Keratinocyte (primary cell): ENCODE data around the gene ATP2B2. TPM values are rescaled to one million over a fixed set of nuclear protein-coding genes. Genes with fewer than 3 reads are reported as not detected.

Source experiments
- DNase-seq: peaks from one replicate; pipeline ENCODE4 v3.0.0-alpha.2; 2011; ENCODE audit warnings: low read depth, missing footprints, low spot score
- FAIRE-seq: peaks from 2 replicates; lab custom pipeline; 2011; peaks lifted over from hg19 to GRCh38; lab: Jason Lieb, UNC
- H2AFZ ChIP-seq: 2 replicates; pipeline ENCODE4 v1.6.0; 2012; ENCODE audit warnings: low read length, control low read depth, inconsistent platforms; ENCODE audit not compliant: control insufficient read depth
- H3K27ac ChIP-seq: 2 replicates; pipeline ENCODE4 v1.5.1; 2011; ENCODE audit warnings: low read length; ENCODE audit not compliant: control insufficient read depth, insufficient read depth
- H3K27me3 ChIP-seq: 3 replicates; pipeline ENCODE4 v1.6.0; 2011; ENCODE audit warnings: low read length; ENCODE audit not compliant: control insufficient read depth, insufficient read depth; ENCODE audit errors: extremely low read depth
- H3K36me3 ChIP-seq, 2 experiments: 2 replicates in 1 of 2; 3 replicates in 1 of 2; pipeline ENCODE4 v1.5.1; 2011; ENCODE audit warnings: low read length in 2 of 2, mild to moderate bottlenecking in 1 of 2; ENCODE audit not compliant: control insufficient read depth in 2 of 2, insufficient read depth in 2 of 2; ENCODE audit errors: extremely low read depth in 1 of 2
- H3K4me1 ChIP-seq: 3 replicates; pipeline ENCODE4 v1.5.1; 2011; ENCODE audit warnings: low read length; ENCODE audit not compliant: control insufficient read depth, insufficient read depth; ENCODE audit errors: extremely low read depth
- H3K4me2 ChIP-seq: 3 replicates; pipeline ENCODE4 v1.6.0; 2011; ENCODE audit warnings: low read depth, low read length; ENCODE audit not compliant: control insufficient read depth, insufficient read depth; ENCODE audit errors: extremely low read depth
- H3K4me3 ChIP-seq, 3 experiments: fragments of 200-600 bp in 1 of 3; sonication (generic) in 1 of 3; 2 replicates in 2 of 3; 3 replicates in 1 of 3; pipeline ENCODE4 v1.5.1; 2011 to 2016; ENCODE audit warnings: low read length in 3 of 3, mild to moderate bottlenecking in 3 of 3, control low read depth in 2 of 3, inconsistent platforms in 1 of 3, low read depth in 1 of 3, mixed read lengths in 1 of 3, mixed run types in 1 of 3, moderate library complexity in 1 of 3; ENCODE audit not compliant: control insufficient read depth in 2 of 3, insufficient read depth in 2 of 3; ENCODE audit errors: extremely low read depth in 1 of 3
- H3K79me2 ChIP-seq: 2 replicates; pipeline ENCODE4 v1.6.0; 2012; ENCODE audit warnings: low read length; ENCODE audit not compliant: control insufficient read depth, insufficient read depth
- H3K9ac ChIP-seq: 3 replicates; pipeline ENCODE4 v1.6.0; 2011; ENCODE audit warnings: low read length; ENCODE audit not compliant: control insufficient read depth, insufficient read depth; ENCODE audit errors: extremely low read depth
- H3K9me1 ChIP-seq: 3 replicates; pipeline ENCODE4 v1.6.0; 2011; ENCODE audit warnings: low read length; ENCODE audit not compliant: control insufficient read depth, insufficient read depth; ENCODE audit errors: extremely low read depth
- H3K9me3 ChIP-seq: 2 replicates; pipeline ENCODE4 v1.5.1; 2012; ENCODE audit warnings: low read depth, low read length; ENCODE audit not compliant: control insufficient read depth
- H4K20me1 ChIP-seq: 3 replicates; pipeline ENCODE4 v1.6.0; 2011; ENCODE audit warnings: low read length; ENCODE audit not compliant: control insufficient read depth, insufficient read depth; ENCODE audit errors: extremely low read depth
- EZH2 ChIP-seq: IDR thresholded peaks from one replicate; pipeline ENCODE4 v1.6.1; 2012; ENCODE audit warnings: inconsistent platforms, mild to moderate bottlenecking, low read length, moderate library complexity
- dilution Hi-C: fragments of 300-500 bp; cut with MboI; formaldehyde crosslinking; loops from one replicate; pipeline ENCODE4 v1.7.0; 2020; ENCODE audit warnings: low sequenced_read_pairs; ENCODE audit not compliant: extremely low pct_ligation_motif_present
- polyA plus RNA-seq, 5 experiments: library from polyadenylated mRNA; depleted of rRNA in 3 of 5; stranded (reverse) in 3 of 5; stranded (forward) in 1 of 5; unstranded in 1 of 5; fragments of >200 nt; gene quantifications; 1 replicate in 1 of 5; 2 replicates in 3 of 5; 3 replicates in 1 of 5; pipeline versions ENCODE4 v1.2.1 to v1.2.3, GENCODE V29; 2011 to 2012; ENCODE audit warnings: missing spikeins in 2 of 5, low read depth in 1 of 5, low replicate concordance in 1 of 5
- TF ChIP-seq, protein P1 (sequence below), 3 experiments: IDR thresholded peaks in 1 of 3; conservative IDR thresholded peaks in 1 of 3; optimal IDR thresholded peaks in 1 of 3; 2 replicates in 2 of 3; 3 replicates in 1 of 3; pipeline versions ENCODE3 to v1.5.1; 2011; ENCODE audit warnings: low read length in 3 of 3, mild to moderate bottlenecking in 3 of 3, moderate library complexity in 2 of 3, control low read depth in 1 of 3, inconsistent platforms in 1 of 3; ENCODE audit not compliant: insufficient read depth in 2 of 3; ENCODE audit errors: extremely low read depth in 1 of 3

ATP2B2 gene
- polyA plus RNA-seq, 1 donor (not counting 4 experiments of a cell fraction or from before 2014, with no cell fraction given), result not detected

DNA sequence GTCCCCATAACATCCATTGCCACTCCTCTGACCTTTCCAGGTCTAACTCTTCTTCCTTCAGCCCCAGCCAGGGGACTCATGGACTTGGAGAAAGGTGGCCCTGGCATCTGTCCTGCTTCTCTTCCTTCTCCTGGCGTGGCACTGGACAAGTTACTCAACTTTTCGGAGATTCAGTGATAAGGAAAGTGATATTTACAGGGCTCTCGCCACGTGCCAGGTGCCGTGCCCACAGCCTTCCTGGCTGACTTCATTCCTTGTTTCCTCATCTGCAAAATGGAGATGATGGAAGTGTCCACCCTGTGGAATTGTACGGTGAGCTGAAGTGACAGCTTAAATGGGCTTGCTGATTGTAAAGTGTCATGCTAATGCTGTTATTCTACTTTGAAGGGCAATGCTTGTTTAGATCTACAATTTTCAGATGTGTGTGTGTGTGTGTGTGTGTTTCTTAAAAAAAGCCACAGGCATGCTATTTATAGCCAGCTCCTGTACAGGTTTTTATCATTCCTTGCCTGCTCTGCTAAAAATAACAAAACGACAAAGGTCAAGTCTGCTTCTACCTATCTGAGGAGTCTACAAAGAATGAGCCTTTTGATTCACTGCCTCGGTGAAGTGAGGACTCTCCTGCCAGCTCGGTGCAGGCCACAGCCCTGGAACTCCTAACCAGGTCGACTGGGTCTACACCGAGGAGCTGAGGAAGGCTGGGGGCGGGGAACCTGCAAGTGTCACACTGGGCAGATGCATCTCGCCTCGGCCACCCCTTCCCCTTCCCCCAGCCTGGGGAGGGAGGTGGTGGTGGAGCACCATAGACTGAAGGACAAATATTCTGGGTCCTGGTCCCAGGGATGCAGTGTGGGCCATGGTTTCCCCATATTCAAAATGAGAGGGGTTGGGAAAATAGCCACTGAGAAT lies 11.4 kb upstream of the ATP2B2 start:
- Histone ChIP-seq H2AFZ (no peak overlapping the region), H3K9ac (no peak overlapping the region), H3K4me2 (no peak overlapping the region), H3K4me1 (peaks cover 6% of the 10 kb centered on the region), H3K36me3 (no peaks in the 10 kb centered on the region), H3K9me3 (no peaks in the 10 kb centered on the region), H3K79me2 (no peaks in the 10 kb centered on the region), H3K9me1 (no peaks in the 10 kb centered on the region), H3K4me3 (no peak overlapping the region), H3K27me3 (peaks cover 45% of the 10 kb centered on the region), H4K20me1 (no peaks in the 10 kb centered on the region), H3K27ac (no peak overlapping the region)
- dilution Hi-C loops, result no loop called here
- FAIRE-seq (no peak), DNase-seq (no peak)
- no peak for TF ChIP-seq EZH2
- TF ChIP-seq, protein P1, sequence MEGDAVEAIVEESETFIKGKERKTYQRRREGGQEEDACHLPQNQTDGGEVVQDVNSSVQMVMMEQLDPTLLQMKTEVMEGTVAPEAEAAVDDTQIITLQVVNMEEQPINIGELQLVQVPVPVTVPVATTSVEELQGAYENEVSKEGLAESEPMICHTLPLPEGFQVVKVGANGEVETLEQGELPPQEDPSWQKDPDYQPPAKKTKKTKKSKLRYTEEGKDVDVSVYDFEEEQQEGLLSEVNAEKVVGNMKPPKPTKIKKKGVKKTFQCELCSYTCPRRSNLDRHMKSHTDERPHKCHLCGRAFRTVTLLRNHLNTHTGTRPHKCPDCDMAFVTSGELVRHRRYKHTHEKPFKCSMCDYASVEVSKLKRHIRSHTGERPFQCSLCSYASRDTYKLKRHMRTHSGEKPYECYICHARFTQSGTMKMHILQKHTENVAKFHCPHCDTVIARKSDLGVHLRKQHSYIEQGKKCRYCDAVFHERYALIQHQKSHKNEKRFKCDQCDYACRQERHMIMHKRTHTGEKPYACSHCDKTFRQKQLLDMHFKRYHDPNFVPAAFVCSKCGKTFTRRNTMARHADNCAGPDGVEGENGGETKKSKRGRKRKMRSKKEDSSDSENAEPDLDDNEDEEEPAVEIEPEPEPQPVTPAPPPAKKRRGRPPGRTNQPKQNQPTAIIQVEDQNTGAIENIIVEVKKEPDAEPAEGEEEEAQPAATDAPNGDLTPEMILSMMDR (optimal IDR thresholded peaks at IDR 0.05 in 1 of 3, IDR thresholded peaks at IDR 0.05 in 1 of 3, conservative IDR thresholded peaks at IDR 0.05 in 1 of 3; ENCODE audit: extremely low read depth in 1 of 3, insufficient read depth in 2 of 3, low read length in 3 of 3), result no peak

DNA sequence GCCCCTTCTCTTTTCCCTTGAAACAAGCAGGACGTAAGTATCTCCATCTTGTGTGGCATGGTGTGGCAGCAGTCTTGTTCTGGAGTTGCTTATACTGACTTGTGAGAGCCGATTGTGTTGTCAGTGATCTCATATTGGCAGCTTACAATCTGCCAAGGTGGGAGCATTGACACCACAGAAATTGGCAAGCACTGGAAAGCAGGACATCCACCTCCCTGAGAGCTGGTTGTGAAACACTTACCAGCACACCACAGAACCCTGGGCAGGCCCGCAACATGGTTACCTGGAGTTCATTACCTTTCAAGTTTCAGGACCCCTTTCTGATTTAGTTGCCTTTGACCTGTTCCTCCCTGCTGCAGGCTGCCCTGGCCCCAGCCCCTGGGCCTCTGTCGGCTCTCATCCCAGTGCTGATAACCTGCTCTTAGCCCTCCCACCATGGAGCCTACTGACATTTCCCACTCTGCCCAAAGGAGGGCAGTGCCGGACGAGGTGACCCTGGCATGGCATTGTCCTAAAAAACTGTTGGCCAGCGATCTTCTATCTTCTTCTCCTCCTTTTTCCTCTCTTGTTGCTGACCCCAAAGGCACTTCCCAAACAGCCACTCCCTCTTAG lies 10.6 kb upstream of the ATP2B2 start:
- no peaks in the 10 kb centered on the region for H3K36me3 ChIP-seq
- H3K9me1 ChIP-seq, result no peaks in the 10 kb centered on the region
- no peak overlapping the region for H3K27ac ChIP-seq
- no peaks in the 10 kb centered on the region for H3K79me2 ChIP-seq
- H4K20me1 ChIP-seq, result no peaks in the 10 kb centered on the region
- no peak overlapping the region for H3K4me2 ChIP-seq
- no peak overlapping the region for H2AFZ ChIP-seq
- H3K4me1 ChIP-seq, result peaks cover 6% of the 10 kb centered on the region
- no peak for TF ChIP-seq EZH2
- TF ChIP-seq, protein P1 (optimal IDR thresholded peaks at IDR 0.05 in 1 of 3, IDR thresholded peaks at IDR 0.05 in 1 of 3, conservative IDR thresholded peaks at IDR 0.05 in 1 of 3; ENCODE audit: extremely low read depth in 1 of 3, insufficient read depth in 2 of 3, low read length in 3 of 3), result no peak
- DNase-seq, result no peak
- H3K4me3 ChIP-seq, result no peak overlapping the region
- peaks cover 45% of the 10 kb centered on the region for H3K27me3 ChIP-seq
- no peak overlapping the region for H3K9ac ChIP-seq
- H3K9me3 ChIP-seq, result no peaks in the 10 kb centered on the region
- dilution Hi-C loops, result no loop called here
- no peak for FAIRE-seq
